Gastrocnemius medialis (tissue), 4 donors: ENCODE data around the gene BHMT2.

ENCODE experiments used
- POLR2A ChIP-seq, 2 donors: fragments of 450-650 bp; IDR thresholded peaks; one replicate each; pipeline ENCODE4 v1.6.1; 2017; ENCODE audit warnings: antibody characterized with exemption in 2 of 2, mild to moderate bottlenecking in 2 of 2, moderate library complexity in 2 of 2
- TF ChIP-seq, protein P1 (sequence below), 5 experiments: fragments of 450-650 bp in 3 of 5; fragments of 200-600 bp in 2 of 5; sonication (generic) in 2 of 5; IDR thresholded peaks in 4 of 5; conservative IDR thresholded peaks in 1 of 5; 1 replicate in 4 of 5; 2 replicates in 1 of 5; pipeline ENCODE4 v1.5.1; 2016 to 2019; ENCODE audit warnings: antibody characterized with exemption in 5 of 5, mild to moderate bottlenecking in 3 of 5, moderate library complexity in 3 of 5

- TF ChIP-seq, protein P1, sequence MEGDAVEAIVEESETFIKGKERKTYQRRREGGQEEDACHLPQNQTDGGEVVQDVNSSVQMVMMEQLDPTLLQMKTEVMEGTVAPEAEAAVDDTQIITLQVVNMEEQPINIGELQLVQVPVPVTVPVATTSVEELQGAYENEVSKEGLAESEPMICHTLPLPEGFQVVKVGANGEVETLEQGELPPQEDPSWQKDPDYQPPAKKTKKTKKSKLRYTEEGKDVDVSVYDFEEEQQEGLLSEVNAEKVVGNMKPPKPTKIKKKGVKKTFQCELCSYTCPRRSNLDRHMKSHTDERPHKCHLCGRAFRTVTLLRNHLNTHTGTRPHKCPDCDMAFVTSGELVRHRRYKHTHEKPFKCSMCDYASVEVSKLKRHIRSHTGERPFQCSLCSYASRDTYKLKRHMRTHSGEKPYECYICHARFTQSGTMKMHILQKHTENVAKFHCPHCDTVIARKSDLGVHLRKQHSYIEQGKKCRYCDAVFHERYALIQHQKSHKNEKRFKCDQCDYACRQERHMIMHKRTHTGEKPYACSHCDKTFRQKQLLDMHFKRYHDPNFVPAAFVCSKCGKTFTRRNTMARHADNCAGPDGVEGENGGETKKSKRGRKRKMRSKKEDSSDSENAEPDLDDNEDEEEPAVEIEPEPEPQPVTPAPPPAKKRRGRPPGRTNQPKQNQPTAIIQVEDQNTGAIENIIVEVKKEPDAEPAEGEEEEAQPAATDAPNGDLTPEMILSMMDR (IDR thresholded peaks at IDR 0.05 in 4 of 5, conservative IDR thresholded peaks at IDR 0.05 in 1 of 5), result no peak
- TF ChIP-seq POLR2A (IDR thresholded peaks at IDR 0.05), result no peak
Measured at GRCh38 chr5:79032782-79033181, 36.8 kb upstream of the BHMT2 start.
